ENCODE data around the gene NPW.

Gene NPW

GRCh38 chr16:2056077-2056476, 36.5 kb downstream of the NPW start:
- DNase-seq, result no peak

- no peak for DNase-seq
These were observed 37.3 kb downstream of the NPW start for GRCh38 chr16:2056681-2057407.

DNA sequence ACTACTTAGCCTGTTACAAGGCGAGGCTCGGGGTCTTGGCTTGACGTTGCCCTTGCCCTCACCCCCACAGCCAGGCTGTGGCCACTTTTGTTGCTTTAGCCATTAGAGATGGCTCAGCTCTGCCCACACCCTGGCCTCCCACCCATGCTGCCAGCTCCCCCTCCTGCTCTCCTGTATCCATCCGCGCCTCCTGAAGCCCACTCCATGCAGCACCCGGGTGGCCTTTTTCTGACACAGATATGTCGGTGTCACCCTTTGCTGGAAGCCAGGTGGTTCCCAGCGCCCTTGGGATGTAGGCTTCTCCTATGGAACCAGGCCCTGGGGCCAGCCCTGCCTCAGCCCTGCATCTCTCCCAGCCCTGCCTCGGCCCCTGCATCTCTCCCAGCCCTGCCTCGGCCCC, 37.9 kb downstream of the NPW start:
- no peak for DNase-seq

DNA sequence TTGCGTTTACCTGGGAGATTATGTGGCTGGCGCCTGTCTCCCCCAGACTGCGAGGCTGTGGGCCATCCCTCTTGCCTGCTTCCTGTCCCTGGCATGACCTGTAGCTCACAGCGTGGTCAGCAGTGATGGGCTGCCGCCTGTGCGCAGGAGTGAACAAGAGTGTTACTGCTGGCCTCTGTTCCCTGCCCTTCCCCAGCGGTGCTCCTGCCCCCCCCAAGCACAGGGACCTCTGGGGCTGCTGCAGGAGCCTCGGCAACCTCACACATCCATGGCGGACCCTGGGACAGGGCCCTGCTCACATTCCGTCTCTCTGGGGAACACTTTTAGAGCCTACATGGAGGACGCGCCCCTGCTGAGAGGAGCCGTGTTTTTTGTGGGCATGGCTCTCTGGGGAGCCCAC, 38.8 kb downstream of the NPW start:
- no peak for DNase-seq

GRCh38 chr16:2058872-2059271, 39.3 kb downstream of the NPW start:
- no peak for DNase-seq

DNA sequence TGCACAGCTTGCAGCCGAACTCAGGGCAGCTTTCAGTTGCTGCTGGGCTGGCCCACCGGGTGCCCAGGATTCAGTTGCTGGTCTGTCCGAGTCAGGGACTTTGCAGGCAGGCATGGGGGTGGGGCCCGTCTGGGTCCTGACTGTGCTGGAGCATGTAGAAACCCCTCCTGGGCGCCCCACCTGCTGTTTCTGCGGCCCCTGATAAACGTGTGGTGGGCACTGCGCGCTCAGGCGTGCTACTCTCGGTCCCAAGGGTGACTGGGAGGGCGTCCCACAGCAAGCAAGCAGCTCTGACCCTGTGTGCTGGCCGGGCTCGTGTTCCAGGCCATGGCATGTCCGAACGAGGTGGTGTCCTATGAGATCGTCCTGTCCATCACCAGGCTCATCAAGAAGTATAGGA, 40.8 kb downstream of the NPW start:
- DNase-seq, result no peak

DNA sequence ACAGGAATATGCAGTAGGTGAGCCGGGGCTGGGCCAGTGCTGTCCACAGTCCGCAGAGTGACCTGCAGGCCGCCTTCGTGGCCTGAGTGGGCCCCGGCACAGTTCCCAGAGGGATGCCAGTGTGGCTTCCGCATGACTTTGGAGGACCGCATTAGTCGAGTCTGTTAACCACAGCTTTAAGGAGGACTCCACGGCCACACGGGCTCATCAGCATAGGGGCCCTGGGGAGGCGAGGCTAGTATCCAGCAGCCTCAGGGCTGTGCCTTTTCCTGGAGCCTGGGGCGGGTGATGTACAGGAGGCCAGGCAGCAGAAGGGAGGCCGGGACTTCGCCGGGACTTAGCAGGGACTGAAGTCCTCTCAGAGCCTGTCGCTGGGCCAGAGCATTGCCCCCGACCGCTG, 41.4 kb downstream of the NPW start:
- no peak for DNase-seq

- no peak for DNase-seq
These were observed 41.9 kb downstream of the NPW start for GRCh38 chr16:2061526-2061925.

DNA sequence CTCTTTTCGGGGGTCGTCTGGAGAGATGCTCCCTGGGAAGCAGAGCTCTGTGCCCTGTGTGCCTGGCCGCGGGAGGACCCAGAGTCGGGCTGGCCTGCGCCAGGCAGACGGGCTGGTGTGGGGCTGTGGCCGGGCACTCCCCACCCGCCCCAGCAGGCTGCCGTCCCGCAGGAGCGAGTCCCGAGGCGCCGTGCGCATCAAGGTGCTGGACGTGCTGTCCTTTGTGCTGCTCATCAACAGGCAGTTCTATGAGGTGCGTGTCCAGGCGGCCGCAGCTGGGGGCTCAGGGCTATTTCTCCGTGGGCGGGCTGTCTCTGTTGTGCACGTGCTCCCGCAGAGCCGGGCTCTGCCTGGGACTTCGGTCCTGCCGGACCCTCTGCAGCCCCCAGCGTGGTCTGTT, 43.2 kb downstream of the NPW start:
- no peak for DNase-seq

GRCh38 chr16:2063861-2064260, 44.3 kb downstream of the NPW start:
- no peak for DNase-seq

- DNase-seq, result no peak
These were observed 44.9 kb downstream of the NPW start for GRCh38 chr16:2064368-2064945.

GRCh38 chr16:2066139-2066538, 46.6 kb downstream of the NPW start:
- no peak for DNase-seq

Data from NCI-H1105 (cell line).